Stimulated activated CD8-positive, alpha-beta memory T cell treated with anti-CD3 and anti-CD28 coated beads, Interleukin-4, amount 100 ng/mL, for 24 hours (primary cell): Measurements from ENCODE around the gene STXBP4.

Source experiments
- DNase-seq: peaks from one replicate; pipeline ENCODE4 v3.0.0-alpha.2; 2020; ENCODE audit warnings: low read depth

Gene STXBP4

DNA sequence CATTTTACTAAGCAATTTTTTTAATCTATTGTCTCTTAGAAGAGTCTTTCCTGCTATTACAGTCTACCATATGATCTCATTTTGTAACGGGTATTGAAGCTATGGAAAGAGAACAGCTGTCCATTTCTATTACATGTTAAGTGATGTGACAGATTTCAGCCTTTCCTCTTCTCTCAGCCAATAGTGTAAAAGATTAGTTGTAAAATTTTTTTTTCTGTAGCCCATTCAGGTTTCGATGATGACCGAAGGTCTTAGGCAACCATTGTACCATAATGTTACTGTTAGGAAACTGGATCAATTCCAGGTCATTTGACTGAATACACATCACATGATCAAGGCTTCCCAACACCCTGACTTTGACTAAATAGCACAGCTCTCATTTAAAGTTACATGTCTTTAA lies 148.6 kb downstream of the STXBP4 start:
- no peak for DNase-seq

DNA sequence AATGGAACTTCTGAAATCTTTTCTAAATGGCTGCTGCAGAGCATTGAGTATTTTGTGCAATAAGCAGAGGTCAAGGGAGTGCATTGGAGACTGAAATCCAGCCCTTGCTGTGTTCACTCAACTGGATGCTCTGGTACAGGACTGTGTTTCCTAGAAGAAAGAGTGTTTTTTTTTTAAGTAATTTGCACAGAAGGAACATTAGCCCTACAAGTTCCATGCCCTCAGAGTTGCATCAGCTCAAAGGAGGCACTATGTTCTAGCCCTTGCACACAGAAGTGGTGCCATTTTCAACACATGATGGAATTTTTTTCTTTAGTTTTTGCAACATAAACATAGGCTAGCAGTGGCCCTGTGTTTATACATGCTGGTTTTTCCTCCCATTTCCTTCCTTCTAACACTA lies 152.1 kb downstream of the STXBP4 start:
- no peak for DNase-seq

- no peak for DNase-seq
Measured at GRCh38 chr17:55121268-55121667, 152.7 kb downstream of the STXBP4 start.

GRCh38 chr17:55122114-55122513 lies 153.5 kb downstream of the STXBP4 start:
- no peak for DNase-seq

DNA sequence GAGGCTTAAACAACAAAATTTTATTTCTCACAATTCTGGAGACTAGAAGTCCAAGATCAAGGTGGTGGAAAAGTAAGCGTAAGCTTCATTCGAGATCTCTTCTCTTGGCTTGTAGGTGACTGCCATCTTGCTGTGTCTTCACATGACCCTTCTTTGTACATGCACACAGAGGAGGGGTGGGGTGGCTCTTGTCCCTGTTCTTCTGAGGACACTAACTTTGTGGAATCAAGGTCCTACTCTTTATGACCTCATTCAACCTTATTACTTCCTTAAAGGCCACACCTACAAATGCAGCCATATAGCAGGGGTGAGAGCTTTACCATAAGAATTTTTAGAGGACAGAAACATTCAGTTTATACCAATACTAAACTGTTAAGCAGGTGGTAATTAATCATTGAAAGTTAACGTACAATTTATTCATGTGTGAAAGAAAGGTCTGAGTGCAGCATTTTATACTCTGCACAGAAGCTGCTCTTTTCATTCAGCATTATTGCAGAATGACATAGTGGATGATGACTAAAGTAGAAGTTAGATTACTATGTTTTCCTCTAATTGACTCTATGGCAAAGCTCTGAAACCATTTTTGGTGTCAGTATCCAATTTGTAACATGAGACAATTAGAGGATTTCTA lies 156.3 kb downstream of the STXBP4 start:
- no peak for DNase-seq

GRCh38 chr17:55133583-55133982 lies 165.0 kb downstream of the STXBP4 start:
- DNase-seq, result no peak

DNA sequence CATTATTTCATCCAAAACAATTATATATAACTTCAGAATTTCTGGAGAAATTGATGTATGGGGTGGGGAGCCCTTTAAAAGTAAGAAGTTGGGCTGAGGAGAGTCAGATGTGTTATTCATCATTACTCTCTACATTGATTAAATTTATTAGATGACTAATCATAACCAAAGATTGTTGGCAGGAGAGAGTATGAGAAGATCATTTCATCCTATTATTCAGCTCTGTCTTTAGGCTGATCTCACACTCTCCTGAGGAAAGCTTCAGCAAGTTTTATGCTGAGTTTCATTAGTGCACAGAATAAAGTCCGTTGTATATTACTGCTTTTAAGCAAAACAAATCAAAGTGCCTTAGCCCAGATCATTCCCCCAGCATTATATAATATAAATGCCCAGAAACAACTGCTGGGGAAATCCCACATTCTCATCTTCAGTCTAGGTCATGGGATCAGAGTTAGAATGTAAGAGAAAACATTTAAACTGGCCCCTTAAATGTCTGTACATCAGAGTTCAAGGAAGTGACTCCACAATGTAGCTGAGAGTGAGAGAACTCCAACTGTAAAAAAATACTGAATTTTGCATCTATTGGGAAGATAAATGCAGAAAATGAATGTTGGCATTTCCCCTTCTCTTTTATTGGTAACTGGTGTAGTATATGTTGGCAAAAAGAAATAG lies 166.1 kb downstream of the STXBP4 start:
- no peak for DNase-seq

DNA sequence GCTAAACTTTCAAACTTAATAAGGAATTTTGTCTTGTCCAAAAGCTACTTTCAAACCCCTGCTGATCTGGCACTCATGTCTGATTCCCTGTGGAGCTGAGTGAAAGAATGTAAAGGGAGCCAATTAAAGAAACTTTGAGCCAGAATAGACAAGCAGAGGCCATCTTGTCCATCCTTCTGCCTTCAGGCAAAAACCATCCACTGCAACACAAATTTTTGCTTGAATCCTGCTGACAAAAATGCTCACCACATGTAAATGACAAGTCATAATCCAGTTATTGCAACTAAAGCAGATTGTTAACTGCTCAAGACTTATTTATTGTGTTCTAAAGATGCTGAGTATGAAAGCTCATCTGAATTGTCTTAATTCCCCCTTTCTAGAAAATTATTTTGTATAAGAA lies 172.2 kb downstream of the STXBP4 start:
- DNase-seq, result no peak

GRCh38 chr17:55144518-55144917 lies 176.0 kb downstream of the STXBP4 start:
- no peak for DNase-seq

GRCh38 chr17:55149485-55149884 lies 180.9 kb downstream of the STXBP4 start:
- no peak for DNase-seq

DNA sequence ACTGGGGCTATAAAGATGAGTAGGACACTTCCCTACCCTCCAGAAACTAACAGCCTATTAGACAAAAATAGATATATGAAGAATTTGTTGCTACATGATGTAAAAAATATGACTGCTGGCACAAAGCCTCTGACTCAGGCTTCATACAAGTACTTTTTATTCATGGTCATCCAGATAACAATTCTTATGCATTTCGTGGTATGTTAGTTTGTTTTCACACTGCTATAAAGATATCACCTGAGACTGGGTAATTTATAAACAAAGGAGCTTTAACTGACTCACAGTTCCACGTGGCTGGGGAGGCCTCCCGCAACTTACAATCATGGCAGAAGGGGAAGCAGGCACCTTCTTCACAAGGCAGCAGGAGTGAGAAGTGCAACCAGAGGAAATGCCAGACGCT lies 183.7 kb downstream of the STXBP4 start:
- no peak for DNase-seq

DNA sequence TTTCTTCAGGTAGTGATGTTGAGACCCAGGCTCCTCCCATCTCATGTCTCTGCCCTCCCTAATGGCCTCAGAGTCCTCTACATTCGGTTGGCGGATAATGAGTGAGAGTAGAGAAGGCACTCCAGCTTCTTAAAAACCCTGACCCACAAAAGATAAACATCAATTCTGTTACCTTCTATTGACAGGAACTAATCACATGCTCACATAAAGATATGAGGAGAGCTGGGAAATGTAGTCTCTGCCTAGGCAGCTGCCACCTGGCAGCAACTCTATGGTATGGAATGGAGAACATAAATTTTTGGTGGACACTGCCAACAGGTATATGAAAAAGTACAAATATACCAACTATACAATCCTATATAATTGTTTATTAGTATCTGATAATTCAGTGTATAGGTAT lies 185.5 kb downstream of the STXBP4 start:
- no peak for DNase-seq

DNA sequence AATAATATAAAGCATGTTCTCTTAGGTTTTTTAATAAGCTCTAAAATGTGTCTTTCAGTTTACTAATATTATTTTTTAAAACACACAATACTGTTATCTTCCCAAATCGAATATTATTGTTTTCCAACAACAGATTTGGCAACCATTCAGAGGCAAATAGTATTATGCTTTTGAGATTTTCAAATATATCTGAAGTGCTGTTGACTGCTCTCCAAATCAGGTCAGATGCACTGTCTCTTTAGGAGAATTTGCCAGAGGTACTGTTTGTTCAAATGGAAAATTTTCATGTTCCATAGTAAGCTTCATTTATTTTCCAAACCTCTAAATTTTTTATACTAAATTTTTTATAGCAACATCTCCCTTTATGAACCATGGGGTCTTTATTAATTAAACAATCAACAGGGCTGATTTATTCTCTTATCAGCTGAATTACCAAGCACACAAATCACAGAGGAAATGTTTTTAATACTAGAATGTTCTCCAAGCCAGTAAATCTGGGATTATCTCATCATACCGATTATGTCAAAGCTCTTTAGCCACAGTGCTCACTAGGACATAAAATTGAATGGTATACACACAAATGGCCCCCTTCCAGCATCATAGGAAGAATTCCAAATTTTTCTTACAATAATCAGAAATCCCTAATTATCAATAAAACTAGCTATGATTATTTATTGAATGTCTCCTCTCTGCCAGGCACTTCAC lies 187.4 kb downstream of the STXBP4 start:
- no peak for DNase-seq

DNA sequence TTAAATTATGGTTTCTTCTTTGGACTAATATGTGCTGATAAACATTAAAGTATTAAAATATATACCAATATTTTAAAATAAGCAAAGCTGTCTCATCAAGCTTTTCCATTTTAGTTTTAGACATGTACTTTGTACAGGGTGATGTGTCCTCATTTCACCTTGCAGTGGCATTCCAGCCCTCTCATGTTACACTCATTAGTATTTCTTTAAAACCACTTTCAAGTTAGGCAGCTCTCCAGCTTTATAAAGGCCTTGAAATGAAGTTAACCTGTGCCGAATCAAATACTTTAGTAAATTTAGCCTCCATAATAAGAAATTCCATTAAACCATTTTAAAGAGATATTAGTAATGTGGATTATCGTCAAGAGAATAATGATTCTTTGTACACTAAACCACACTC lies 188.6 kb downstream of the STXBP4 start:
- DNase-seq, result no peak

- no peak for DNase-seq
Measured at GRCh38 chr17:55158439-55158838, 189.9 kb downstream of the STXBP4 start.

- DNase-seq, result no peak
Measured at GRCh38 chr17:55159251-55159650, 190.7 kb downstream of the STXBP4 start.

GRCh38 chr17:55160501-55160900 lies 191.9 kb downstream of the STXBP4 start:
- DNase-seq, result no peak

- DNase-seq, result no peak
Measured at GRCh38 chr17:55161935-55162555, 193.5 kb downstream of the STXBP4 start.

DNA sequence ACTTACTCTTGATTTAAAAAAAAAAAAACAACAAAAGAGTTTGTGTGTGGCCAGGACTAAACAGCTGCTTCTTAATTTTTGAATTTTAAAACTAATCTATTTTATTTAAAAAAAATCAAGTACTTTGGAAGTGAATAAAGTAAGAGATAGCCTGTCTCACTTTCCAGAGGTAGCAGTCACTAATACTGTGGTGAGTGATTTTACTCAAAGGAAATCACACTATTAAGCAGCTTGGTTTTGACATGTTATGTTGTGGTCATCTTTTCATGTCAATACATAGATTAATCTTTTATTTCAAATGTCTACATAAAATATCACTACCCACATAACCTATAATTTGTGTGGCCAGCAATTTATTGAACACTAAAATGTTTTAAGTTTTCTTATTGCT lies 194.0 kb downstream of the STXBP4 start:
- no peak for DNase-seq

GRCh38 chr17:55163408-55163807 lies 194.8 kb downstream of the STXBP4 start:
- no peak for DNase-seq

GRCh38 chr17:55166506-55166905 lies 197.9 kb downstream of the STXBP4 start:
- DNase-seq, result no peak

- DNase-seq, result no peak
Measured at GRCh38 chr17:55167024-55167725, 198.6 kb downstream of the STXBP4 start.
